ENCODE measurements around the gene ADGRF3. TPM values are rescaled to one million over a fixed set of nuclear protein-coding genes. Genes with fewer than 3 reads are reported as not detected.
"Not testable (repeated sequence)": the region's sequence is repeated elsewhere in the genome, so short reads cannot be mapped to it uniquely, and the experiment has no call there.

ADGRF3 gene
- 4.8 and 4.9 TPM in 2 replicates for total RNA-seq

- intact Hi-C loops (cut with micrococcal nuclease), result loop anchor here (1.0 to 10.0 kb wide), 5 partner anchors 16 to 469 kb away; partner anchors contain the start of genes ASXL2, HADHA, HADHB and KIF3C
These were observed at the start of gene ADGRF3 for GRCh38 chr2:26346454-26347053. ADGRF3 (minus strand) TSS chr2:26346789; CDS start chr2:26346234, 555 bp downstream.

- intact Hi-C loops (cut with micrococcal nuclease), result no loop called here
These were observed 48.8 kb upstream of the ADGRF3 start for GRCh38 chr2:26395394-26395793.

GRCh38 chr2:26394694-26395093, 48.1 kb upstream of the ADGRF3 start:
- intact Hi-C loops (cut with micrococcal nuclease), result no loop called here

GRCh38 chr2:26387189-26387588, 40.6 kb upstream of the ADGRF3 start:
- intact Hi-C loops (cut with micrococcal nuclease), result no loop called here

GRCh38 chr2:26384597-26384996, 38.0 kb upstream of the ADGRF3 start:
- intact Hi-C loops (cut with micrococcal nuclease), result no loop called here

- intact Hi-C loops (cut with micrococcal nuclease), result no loop called here
These were observed 37.6 kb upstream of the ADGRF3 start for GRCh38 chr2:26384183-26384582.

GRCh38 chr2:26382564-26382963, 36.0 kb upstream of the ADGRF3 start:
- intact Hi-C loops (cut with micrococcal nuclease), result no loop called here

- intact Hi-C loops (cut with micrococcal nuclease), result no loop called here
These were observed 33.7 kb upstream of the ADGRF3 start for GRCh38 chr2:26380281-26380680.

- intact Hi-C loops (cut with micrococcal nuclease), result no loop called here
These were observed 30.2 kb upstream of the ADGRF3 start for GRCh38 chr2:26376799-26377198.

- intact Hi-C loops (cut with micrococcal nuclease), result not testable (repeated sequence)
These were observed 24.3 kb upstream of the ADGRF3 start for GRCh38 chr2:26370909-26371308.

GRCh38 chr2:26369664-26370063, 23.1 kb upstream of the ADGRF3 start:
- intact Hi-C loops (cut with micrococcal nuclease), result not testable (repeated sequence)

GRCh38 chr2:26366957-26367356, 20.4 kb upstream of the ADGRF3 start:
- intact Hi-C loops (cut with micrococcal nuclease), result no loop called here

GRCh38 chr2:26364669-26365068, 18.1 kb upstream of the ADGRF3 start:
- intact Hi-C loops (cut with micrococcal nuclease), result no loop called here

GRCh38 chr2:26363958-26364357, 17.4 kb upstream of the ADGRF3 start:
- intact Hi-C loops (cut with micrococcal nuclease), result no loop called here

GRCh38 chr2:26363323-26363722, 16.7 kb upstream of the ADGRF3 start:
- intact Hi-C loops (cut with micrococcal nuclease), result no loop called here

GRCh38 chr2:26359886-26360473, 13.4 kb upstream of the ADGRF3 start:
- intact Hi-C loops (cut with micrococcal nuclease), result no loop called here

GRCh38 chr2:26356771-26357170, 10.2 kb upstream of the ADGRF3 start:
- intact Hi-C loops (cut with micrococcal nuclease), result no loop called here

GRCh38 chr2:26356111-26356510, 9.5 kb upstream of the ADGRF3 start:
- intact Hi-C loops (cut with micrococcal nuclease), result no loop called here

- intact Hi-C loops (cut with micrococcal nuclease), result no loop called here
These were observed 8.7 kb upstream of the ADGRF3 start for GRCh38 chr2:26355038-26355995.

GRCh38 chr2:26354469-26354868, 7.9 kb upstream of the ADGRF3 start:
- intact Hi-C loops (cut with micrococcal nuclease), result not testable (repeated sequence)

- intact Hi-C loops (cut with micrococcal nuclease), result no loop called here
These were observed 6.3 kb upstream of the ADGRF3 start for GRCh38 chr2:26352892-26353291.
